Measurements from ENCODE around the gene MON1A. TPM values are rescaled to one million over a fixed set of nuclear protein-coding genes. Genes with fewer than 3 reads are reported as not detected.

The MON1A gene
- total RNA-seq, 2 experiments from 2014 or later: 13.0 to 15.8 TPM

DNA sequence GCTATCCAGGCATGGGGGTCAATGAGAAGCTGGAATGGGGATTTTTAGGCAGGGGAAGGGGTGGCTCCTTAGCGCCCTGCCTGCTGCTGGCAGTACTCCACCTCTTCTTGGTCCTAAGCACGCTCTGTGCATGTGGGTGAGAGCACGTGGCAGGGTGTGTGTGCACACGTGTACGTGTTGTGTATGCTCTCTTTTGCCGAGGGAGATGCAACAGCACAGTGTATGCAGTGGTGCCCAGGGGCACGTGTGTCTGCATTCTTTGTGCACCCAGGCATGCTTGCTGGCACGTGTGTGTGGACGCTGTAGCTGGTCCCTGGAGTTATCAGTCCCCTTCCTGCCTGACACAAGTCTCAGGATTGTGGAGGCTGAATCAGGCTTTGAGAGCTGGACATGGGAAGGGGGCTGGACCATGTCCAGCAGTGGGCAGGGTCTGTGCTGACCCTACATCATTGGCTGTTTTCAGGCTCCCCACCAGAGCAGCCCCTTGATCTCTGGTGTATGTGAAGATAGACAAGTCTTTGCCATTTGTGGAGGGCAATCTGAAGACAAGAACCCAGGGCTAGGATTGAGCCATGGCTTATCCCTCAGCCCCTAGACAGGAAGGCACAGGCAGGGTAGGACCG lies 58.0 kb downstream of the MON1A start:
- H3K9me3 Mint-ChIP-seq (ENCODE audit: low read depth): no peaks in the 10 kb centered on the region
- CTCF ChIA-PET: interaction anchor here (1.6 kb wide), 1 partner anchor 10 kb away, joined by 3 read pairs; no protein-coding TSS in a partner anchor

GRCh38 chr3:49869525-49870126 lies 60.0 kb downstream of the MON1A start, which contains the start of gene CAMKV:
Gene CAMKV (minus strand): TSS chr3:49869906. CDS start chr3:49862388, 7,518 bp downstream.
- H3K9me3 Mint-ChIP-seq (ENCODE audit: low read depth): no peaks in the 10 kb centered on the region
- peaks cover 55% of the 10 kb centered on the region for H3K27me3 Mint-ChIP-seq
- no peak for DNase-seq
- no peaks in the 10 kb centered on the region for H3K36me3 Mint-ChIP-seq
- H3K4me1 Mint-ChIP-seq: no peaks in the 10 kb centered on the region
- ATAC-seq: peak; percentile 71
- no peak within 1 kb of the TSS for H3K4me3 Mint-ChIP-seq
- no peak within 1 kb of the TSS for H3K27ac Mint-ChIP-seq
- CTCF ChIA-PET: no interaction called here

More for the DNA sequence above, 58.0 kb downstream of the MON1A start:
- no peaks in the 10 kb centered on the region for H3K4me1 Mint-ChIP-seq
- ATAC-seq (no peak), DNase-seq (no peak)
- peaks cover 39% of the 10 kb centered on the region for H3K27me3 Mint-ChIP-seq
- no peaks in the 10 kb centered on the region for H3K36me3 Mint-ChIP-seq
- no peak overlapping the region for H3K4me3 Mint-ChIP-seq
- no peak overlapping the region for H3K27ac Mint-ChIP-seq

DNA sequence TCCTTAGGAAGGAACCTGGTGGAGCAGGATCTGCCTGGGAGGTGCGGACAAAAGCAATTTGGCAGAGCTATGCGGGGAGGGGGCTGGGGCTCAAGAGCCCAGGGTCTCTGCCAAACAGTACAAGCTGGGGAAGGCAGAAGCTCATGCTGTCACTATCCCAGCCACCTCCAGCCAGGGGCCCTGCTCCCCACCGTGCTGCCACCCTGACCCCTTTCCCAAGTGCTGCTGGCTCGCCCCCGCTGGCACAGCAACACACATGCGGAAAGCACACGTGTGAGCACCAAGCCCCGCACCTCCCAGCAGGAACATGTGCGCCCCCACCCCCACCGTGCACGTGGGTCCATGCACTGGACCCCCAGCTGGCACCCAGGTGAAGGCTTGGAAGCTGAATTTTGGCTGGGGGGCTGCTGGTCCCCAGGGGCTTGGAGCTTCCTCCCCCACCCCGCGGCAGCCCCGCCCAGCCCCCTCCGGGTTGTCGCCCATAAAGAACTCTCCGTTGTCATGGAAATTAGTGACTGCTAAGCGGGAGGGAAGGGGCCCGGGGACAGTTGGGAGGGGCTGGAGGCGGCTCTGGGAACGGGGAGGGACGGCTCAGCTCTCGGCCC lies 60.6 kb downstream of the MON1A start:
- Mint-ChIP-seq H3K9me3 (ENCODE audit: low read depth) (no peaks in the 10 kb centered on the region), H3K36me3 (no peaks in the 10 kb centered on the region), H3K27ac (no peak overlapping the region), H3K4me3 (no peak overlapping the region), H3K27me3 (peaks cover 60% of the 10 kb centered on the region), H3K4me1 (no peaks in the 10 kb centered on the region)
- CTCF ChIA-PET: no interaction called here
- DNase-seq: no peak
- no peak for ATAC-seq

DNA sequence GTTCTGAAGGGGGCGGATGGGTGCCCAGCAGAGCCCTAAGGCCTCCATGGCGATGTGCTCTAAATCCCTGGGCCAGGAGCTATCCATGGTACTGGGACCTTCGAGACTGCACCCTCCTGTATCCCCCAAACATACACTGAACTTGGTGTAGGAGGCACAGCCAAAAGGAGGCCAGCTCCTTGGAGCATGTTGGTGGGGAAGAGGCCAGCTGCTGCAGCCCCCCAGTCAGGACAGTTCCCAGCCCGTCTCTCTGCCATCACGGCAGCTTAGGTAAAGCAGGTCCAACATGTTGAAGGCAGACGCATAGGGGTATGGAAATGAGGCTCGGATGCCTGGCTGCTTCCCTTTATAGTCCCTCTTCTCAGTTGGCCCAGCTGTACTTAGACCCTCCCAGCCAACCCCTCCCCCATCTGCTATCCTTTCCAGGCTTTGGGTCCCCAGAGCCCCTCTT lies 61.7 kb downstream of the MON1A start:
- peak; percentile 55 for DNase-seq
- peak; percentile 54 for ATAC-seq
- Mint-ChIP-seq H3K9me3 (ENCODE audit: low read depth) (no peaks in the 10 kb centered on the region), H3K36me3 (no peaks in the 10 kb centered on the region), H3K4me3 (no peak overlapping the region), H3K27me3 (peaks cover 65% of the 10 kb centered on the region), H3K27ac (no peak overlapping the region), H3K4me1 (no peaks in the 10 kb centered on the region)
- CTCF ChIA-PET: no interaction called here

GRCh38 chr3:49867400-49867799 lies 62.2 kb downstream of the MON1A start:
- no peaks in the 10 kb centered on the region for H3K36me3 Mint-ChIP-seq
- CTCF ChIA-PET: interaction anchor here (0.9 kb wide), 1 partner anchor 14 kb away, joined by 3 read pairs; no protein-coding TSS in a partner anchor
- no peak for ATAC-seq
- H3K27me3 Mint-ChIP-seq: peaks cover 68% of the 10 kb centered on the region
- H3K9me3 Mint-ChIP-seq (ENCODE audit: low read depth): no peaks in the 10 kb centered on the region
- H3K4me1 Mint-ChIP-seq: no peaks in the 10 kb centered on the region
- no peak overlapping the region for H3K27ac Mint-ChIP-seq
- DNase-seq: no peak
- no peak overlapping the region for H3K4me3 Mint-ChIP-seq

DNA sequence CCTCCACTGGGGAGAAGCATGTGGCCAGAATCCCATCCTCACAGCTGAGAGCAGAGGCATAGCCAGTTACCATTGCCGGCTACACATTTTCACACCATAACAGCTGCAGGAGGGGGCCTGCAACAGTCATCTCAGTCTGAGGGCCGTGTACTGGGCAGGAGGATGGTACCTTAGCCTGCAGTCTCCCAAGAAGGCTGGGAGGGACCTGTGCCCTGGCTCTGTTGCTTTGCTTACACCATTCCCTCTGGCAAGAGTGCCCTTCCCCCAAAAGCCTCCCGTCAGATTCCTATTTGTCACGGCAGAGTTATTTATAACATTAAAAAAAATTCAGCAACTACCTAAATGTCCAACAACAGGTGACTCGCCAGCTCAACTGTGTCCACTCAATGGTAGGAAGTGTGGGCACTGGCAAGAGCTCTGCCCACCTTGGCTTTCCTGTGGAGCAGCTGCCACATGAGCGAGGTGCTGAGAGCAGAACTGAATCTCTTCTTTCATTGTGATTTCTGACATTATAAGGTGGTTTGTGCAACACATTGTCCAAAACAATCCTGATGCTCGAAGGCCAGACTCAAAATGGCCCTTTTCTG lies 64.3 kb downstream of the MON1A start:
- ATAC-seq: no peak
- H3K4me3 Mint-ChIP-seq: no peak overlapping the region
- no peaks in the 10 kb centered on the region for H3K36me3 Mint-ChIP-seq
- no peak overlapping the region for H3K27ac Mint-ChIP-seq
- DNase-seq: no peak
- CTCF ChIA-PET: interaction anchor here (1.1 kb wide), 1 partner anchor 42 kb away, joined by 3 read pairs; no protein-coding TSS in a partner anchor
- H3K9me3 Mint-ChIP-seq (ENCODE audit: low read depth): no peaks in the 10 kb centered on the region
- no peaks in the 10 kb centered on the region for H3K4me1 Mint-ChIP-seq
- peaks cover 56% of the 10 kb centered on the region for H3K27me3 Mint-ChIP-seq

- DNase-seq (no peak), ATAC-seq (no peak)
- no peaks in the 10 kb centered on the region for H3K4me1 Mint-ChIP-seq
- H3K27me3 Mint-ChIP-seq: peaks cover 52% of the 10 kb centered on the region
- H3K27ac Mint-ChIP-seq: no peak overlapping the region
- no peaks in the 10 kb centered on the region for H3K9me3 Mint-ChIP-seq (ENCODE audit: low read depth)
- CTCF ChIA-PET: interaction anchor here (0.6 to 1.3 kb wide), 3 partner anchors 25 to 42 kb away, joined by 3 to 4 read pairs (median 4); no protein-coding TSS in a partner anchor
- no peaks in the 10 kb centered on the region for H3K36me3 Mint-ChIP-seq
- no peak overlapping the region for H3K4me3 Mint-ChIP-seq
These were observed 65.1 kb downstream of the MON1A start for GRCh38 chr3:49864505-49864904.

DNA sequence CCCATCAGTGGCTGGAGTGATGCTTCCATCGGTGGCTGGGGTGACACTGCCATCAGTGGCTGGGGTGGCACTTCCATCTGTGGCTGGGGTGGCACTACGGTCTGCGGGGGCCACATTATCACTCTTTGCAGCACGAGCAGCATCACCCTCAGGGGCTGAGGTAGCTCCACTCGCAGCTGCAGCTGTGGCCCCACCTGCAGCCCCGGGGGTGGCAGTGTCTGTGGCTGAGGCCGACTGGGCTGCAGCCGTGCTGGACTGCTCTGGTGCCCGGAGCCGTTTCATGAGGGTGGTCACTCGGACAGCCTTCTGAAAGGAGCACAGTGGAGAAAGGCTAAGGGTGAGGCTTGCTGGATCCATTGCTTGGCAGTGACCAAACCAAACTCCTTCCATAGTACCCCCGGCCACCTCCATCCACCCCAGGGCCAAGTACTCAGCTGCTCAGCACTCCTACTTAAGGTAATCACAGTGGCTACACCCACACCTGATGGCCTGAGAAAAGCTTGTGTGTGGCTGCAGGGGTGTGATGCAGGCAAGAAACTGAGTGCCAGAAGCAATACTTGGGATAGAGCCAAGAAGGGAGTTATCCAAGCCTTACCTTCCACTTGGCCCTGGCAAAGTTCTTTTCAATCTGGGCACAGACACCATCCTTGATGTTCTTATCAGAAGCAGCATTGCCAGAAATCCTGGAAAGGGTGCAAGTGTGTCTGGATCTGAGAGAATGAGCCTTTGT lies 69.9 kb downstream of the MON1A start:
- H3K36me3 Mint-ChIP-seq: no peaks in the 10 kb centered on the region
- CTCF ChIA-PET: interaction anchor here (0.7 to 1.2 kb wide), 2 partner anchors 20 to 47 kb away, joined by 3 read pairs; no protein-coding TSS in a partner anchor
- no peaks in the 10 kb centered on the region for H3K9me3 Mint-ChIP-seq (ENCODE audit: low read depth)
- ATAC-seq (no peak), DNase-seq (no peak)
- H3K27me3 Mint-ChIP-seq: peaks cover 14% of the 10 kb centered on the region
- H3K27ac Mint-ChIP-seq: no peak overlapping the region
- no peak overlapping the region for H3K4me3 Mint-ChIP-seq
- peaks cover 14% of the 10 kb centered on the region for H3K4me1 Mint-ChIP-seq

Other genes starting within 250 kb of the MON1A start
- gene MST1, start 240.3 kb downstream of the MON1A start, total RNA-seq: 1 to 10 TPM; 7.3 to 9.3 TPM
- gene RNF123, start 240.3 kb downstream of the MON1A start, total RNA-seq: 10 to 100 TPM; 50.0 to 58.9 TPM
- gene AMIGO3, start 210.1 kb downstream of the MON1A start, total RNA-seq: 1 to 10 TPM in 1 of 2 experiments, under 1 TPM in 1; 0.19 to 1.2 TPM
- gene GMPPB, start 205.9 kb downstream of the MON1A start, total RNA-seq: 10 to 100 TPM; 46.6 to 47.9 TPM
- 10 to 100 TPM; 38.3 to 41.0 TPM for gene IP6K1, start 143.3 kb downstream of the MON1A start, total RNA-seq
- under 1 TPM in 1 of 2 experiments, not detected in 1; 0.16 TPM for gene CDHR4, start 129.9 kb downstream of the MON1A start, total RNA-seq
- under 1 TPM; 0.73 to 0.85 TPM for gene INKA1, start 126.5 kb downstream of the MON1A start, total RNA-seq
- gene UBA7, start 115.9 kb downstream of the MON1A start, total RNA-seq: 100 to 1,000 TPM; 149 to 212 TPM
- 10 to 100 TPM; 27.3 to 32.0 TPM for gene TRAIP, start 73.2 kb downstream of the MON1A start, total RNA-seq
- gene CAMKV, start 59.9 kb downstream of the MON1A start, total RNA-seq: not detected
- 1 to 10 TPM; 1.2 to 2.5 TPM for gene MST1R, start 25.9 kb downstream of the MON1A start, total RNA-seq
- 100 to 1,000 TPM; 108 to 142 TPM for gene RBM6, start 10.3 kb upstream of the MON1A start, total RNA-seq
- gene RBM5, start 159.1 kb upstream of the MON1A start, total RNA-seq: 100 to 1,000 TPM; 176 to 202 TPM
- under 1 TPM; 0.07 to 0.09 TPM for gene SEMA3F, start 225.5 kb upstream of the MON1A start, total RNA-seq